ENCODE measurements around the gene KCNT1. TPM values are rescaled to one million over a fixed set of nuclear protein-coding genes. Genes with fewer than 3 reads are reported as not detected.

Gene KCNT1
- total and polyA plus RNA-seq, 2 experiments from 2014 or later: 0.27 TPM; not detected in 1

- H3K4me3 ChIP-seq: no peak overlapping the region
- no peak overlapping the region for H2AFZ ChIP-seq
- no peaks in the 10 kb centered on the region for H3K79me2 ChIP-seq
- WGBS (ENCODE audit: low lambda C conversion rate, missing lambda C conversion rate): 92% methylated on average over 20 of the region's 21 CpGs
- no peak for TF ChIP-seq EZH2 (IDR thresholded peaks at IDR 0.05; ENCODE audit: borderline replicate concordance)
- no peak for TF ChIP-seq EZH2phosphoT487 (IDR thresholded peaks at IDR 0.05; ENCODE audit: low read depth, severe bottlenecking, unreplicated experiment)
- TF ChIP-seq, protein P1, sequence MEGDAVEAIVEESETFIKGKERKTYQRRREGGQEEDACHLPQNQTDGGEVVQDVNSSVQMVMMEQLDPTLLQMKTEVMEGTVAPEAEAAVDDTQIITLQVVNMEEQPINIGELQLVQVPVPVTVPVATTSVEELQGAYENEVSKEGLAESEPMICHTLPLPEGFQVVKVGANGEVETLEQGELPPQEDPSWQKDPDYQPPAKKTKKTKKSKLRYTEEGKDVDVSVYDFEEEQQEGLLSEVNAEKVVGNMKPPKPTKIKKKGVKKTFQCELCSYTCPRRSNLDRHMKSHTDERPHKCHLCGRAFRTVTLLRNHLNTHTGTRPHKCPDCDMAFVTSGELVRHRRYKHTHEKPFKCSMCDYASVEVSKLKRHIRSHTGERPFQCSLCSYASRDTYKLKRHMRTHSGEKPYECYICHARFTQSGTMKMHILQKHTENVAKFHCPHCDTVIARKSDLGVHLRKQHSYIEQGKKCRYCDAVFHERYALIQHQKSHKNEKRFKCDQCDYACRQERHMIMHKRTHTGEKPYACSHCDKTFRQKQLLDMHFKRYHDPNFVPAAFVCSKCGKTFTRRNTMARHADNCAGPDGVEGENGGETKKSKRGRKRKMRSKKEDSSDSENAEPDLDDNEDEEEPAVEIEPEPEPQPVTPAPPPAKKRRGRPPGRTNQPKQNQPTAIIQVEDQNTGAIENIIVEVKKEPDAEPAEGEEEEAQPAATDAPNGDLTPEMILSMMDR (IDR thresholded peaks at IDR 0.05; ENCODE audit: poor library complexity): no peak
- H3K27me3 ChIP-seq: no peaks in the 10 kb centered on the region
- no peak for DNase-seq (ENCODE audit: low spot score)
- no peak overlapping the region for H3K27ac ChIP-seq
- no peaks in the 10 kb centered on the region for H4K20me1 ChIP-seq (ENCODE audit: insufficient read depth, poor library complexity, severe bottlenecking)
- H3K9me2 ChIP-seq (replicated peaks; ENCODE audit: insufficient read depth): no peaks in the 10 kb centered on the region
- H3K36me3 ChIP-seq (replicated peaks; ENCODE audit: insufficient read depth, low read depth): no peaks in the 10 kb centered on the region
- H3K9me3 ChIP-seq (ENCODE audit: low read depth): no peaks in the 10 kb centered on the region
- no peak overlapping the region for H3K4me2 ChIP-seq
- H3K4me1 ChIP-seq (ENCODE audit: insufficient read depth): no peaks in the 10 kb centered on the region
Measured at GRCh38 chr9:135780626-135781025, 78.6 kb downstream of the KCNT1 start.

GRCh38 chr9:135782946-135783345 is 81.0 kb downstream of the KCNT1 start:
- no peak overlapping the region for H3K27ac ChIP-seq
- WGBS (ENCODE audit: low lambda C conversion rate, missing lambda C conversion rate): 91% methylated on average over 23 of the region's 24 CpGs
- H3K27me3 ChIP-seq: no peaks in the 10 kb centered on the region
- H4K20me1 ChIP-seq (ENCODE audit: insufficient read depth, poor library complexity, severe bottlenecking): no peaks in the 10 kb centered on the region
- H3K9me3 ChIP-seq (ENCODE audit: low read depth): no peaks in the 10 kb centered on the region
- DNase-seq (ENCODE audit: low spot score): no peak
- H3K9me2 ChIP-seq (replicated peaks; ENCODE audit: insufficient read depth): no peaks in the 10 kb centered on the region
- H3K4me2 ChIP-seq: no peak overlapping the region
- H3K36me3 ChIP-seq (replicated peaks; ENCODE audit: insufficient read depth, low read depth): no peaks in the 10 kb centered on the region
- no peaks in the 10 kb centered on the region for H3K4me1 ChIP-seq (ENCODE audit: insufficient read depth)
- no peak for TF ChIP-seq EZH2phosphoT487 (IDR thresholded peaks at IDR 0.05; ENCODE audit: low read depth, severe bottlenecking, unreplicated experiment)
- no peak for TF ChIP-seq EZH2 (IDR thresholded peaks at IDR 0.05; ENCODE audit: borderline replicate concordance)
- TF ChIP-seq, protein P1 (IDR thresholded peaks at IDR 0.05; ENCODE audit: poor library complexity): no peak
- H3K79me2 ChIP-seq: no peaks in the 10 kb centered on the region
- no peak overlapping the region for H3K4me3 ChIP-seq
- H2AFZ ChIP-seq: no peak overlapping the region

- Histone ChIP-seq H3K4me3 (no peak overlapping the region), H3K9me3 (ENCODE audit: low read depth) (no peaks in the 10 kb centered on the region), H3K79me2 (no peaks in the 10 kb centered on the region), H3K36me3 (replicated peaks; ENCODE audit: insufficient read depth, low read depth) (no peaks in the 10 kb centered on the region), H3K27ac (no peak overlapping the region), H3K9me2 (replicated peaks; ENCODE audit: insufficient read depth) (no peaks in the 10 kb centered on the region), H4K20me1 (ENCODE audit: insufficient read depth, poor library complexity, severe bottlenecking) (no peaks in the 10 kb centered on the region), H3K4me2 (no peak overlapping the region), H2AFZ (no peak overlapping the region), H3K4me1 (ENCODE audit: insufficient read depth) (no peaks in the 10 kb centered on the region), H3K27me3 (no peaks in the 10 kb centered on the region)
- TF ChIP-seq EZH2 (IDR thresholded peaks at IDR 0.05; ENCODE audit: borderline replicate concordance) (no peak), EZH2phosphoT487 (IDR thresholded peaks at IDR 0.05; ENCODE audit: low read depth, severe bottlenecking, unreplicated experiment) (no peak)
- TF ChIP-seq, protein P1 (IDR thresholded peaks at IDR 0.05; ENCODE audit: poor library complexity): no peak
- DNase-seq (ENCODE audit: low spot score): no peak
- 85% methylated on average over 30 of the region's 30 CpGs for WGBS (ENCODE audit: low lambda C conversion rate, missing lambda C conversion rate)
Measured at GRCh38 chr9:135783540-135784245, 81.7 kb downstream of the KCNT1 start.

All from hepatocyte (in vitro differentiated cells).